Astrocyte (in vitro differentiated cells and primary cell): ENCODE data around the gene AK8. TPM values are rescaled to one million over a fixed set of nuclear protein-coding genes. Genes with fewer than 3 reads are reported as not detected.
"Not testable (repeated sequence)": the region's sequence is repeated elsewhere in the genome, so short reads cannot be mapped to it uniquely, and the experiment has no call there.

ENCODE experiments used
- DNase-seq: peaks from one replicate; pipeline ENCODE4 v3.0.0-alpha.2; 2010; ENCODE audit warnings: low read depth
- FAIRE-seq: peaks from 2 replicates; lab custom pipeline; 2011; peaks lifted over from hg19 to GRCh38; lab: Jason Lieb, UNC
- H2AFZ ChIP-seq: 2 replicates; pipeline ENCODE4 v1.6.0; 2012; ENCODE audit warnings: low read depth, low read length, inconsistent platforms
- H3K27ac ChIP-seq: 2 replicates; pipeline ENCODE4 v1.5.1; 2011; ENCODE audit warnings: low read depth, low read length, inconsistent platforms
- H3K27me3 ChIP-seq: 2 replicates; pipeline ENCODE4 v1.6.0; 2011; ENCODE audit warnings: low read length, inconsistent platforms; ENCODE audit not compliant: insufficient read depth
- H3K36me3 ChIP-seq: 2 replicates; pipeline ENCODE4 v1.5.1; 2011; ENCODE audit warnings: low read length, inconsistent platforms; ENCODE audit not compliant: insufficient read depth
- H3K4me1 ChIP-seq: 2 replicates; pipeline ENCODE4 v1.5.1; 2011; ENCODE audit warnings: low read length, inconsistent platforms; ENCODE audit not compliant: insufficient read depth
- H3K4me2 ChIP-seq: 2 replicates; pipeline ENCODE4 v1.6.0; 2012; ENCODE audit warnings: low read length, inconsistent platforms
- H3K4me3 ChIP-seq: 2 replicates; pipeline ENCODE4 v1.5.1; 2011; ENCODE audit warnings: low read depth, mild to moderate bottlenecking, low read length, inconsistent platforms; ENCODE audit not compliant: insufficient read depth
- H3K79me2 ChIP-seq: 2 replicates; pipeline ENCODE4 v1.6.0; 2012; ENCODE audit warnings: mild to moderate bottlenecking, low read length, inconsistent platforms; ENCODE audit not compliant: insufficient read depth
- H3K9ac ChIP-seq: 2 replicates; pipeline ENCODE4 v1.6.0; 2012; ENCODE audit warnings: mild to moderate bottlenecking, low read length, inconsistent platforms
- H3K9me3 ChIP-seq: 2 replicates; pipeline ENCODE4 v1.5.1; 2012; ENCODE audit warnings: low read depth, mild to moderate bottlenecking, low read length, inconsistent platforms; ENCODE audit not compliant: insufficient read depth
- H4K20me1 ChIP-seq: 2 replicates; pipeline ENCODE4 v1.6.0; 2012; ENCODE audit warnings: low read length, inconsistent platforms; ENCODE audit not compliant: insufficient read depth
- H3K27ac Mint-ChIP-seq: one replicate; pipeline ENCODE4 v1.8.0; 2021; ENCODE audit warnings: mild to moderate bottlenecking, mixed read lengths; ENCODE audit not compliant: unreplicated experiment
- H3K27me3 Mint-ChIP-seq: one replicate; pipeline ENCODE4 v1.8.0; 2021; ENCODE audit warnings: low read depth, mixed read lengths; ENCODE audit not compliant: unreplicated experiment
- H3K36me3 Mint-ChIP-seq: one replicate; pipeline ENCODE4 v1.8.0; 2021; ENCODE audit warnings: low read depth, mixed read lengths; ENCODE audit not compliant: unreplicated experiment
- H3K4me1 Mint-ChIP-seq: one replicate; pipeline ENCODE4 v1.8.0; 2021; ENCODE audit warnings: low read depth, mixed read lengths; ENCODE audit not compliant: unreplicated experiment
- H3K4me3 Mint-ChIP-seq: one replicate; pipeline ENCODE4 v1.8.0; 2021; ENCODE audit warnings: mild to moderate bottlenecking, moderate library complexity, mixed read lengths; ENCODE audit not compliant: unreplicated experiment
- H3K9me3 Mint-ChIP-seq: one replicate; pipeline ENCODE4 v1.8.0; 2021; ENCODE audit warnings: mild to moderate bottlenecking, mixed read lengths; ENCODE audit not compliant: unreplicated experiment
- EZH2 ChIP-seq: IDR thresholded peaks from 2 replicates; pipeline ENCODE4 v1.6.1; 2012; ENCODE audit warnings: mild to moderate bottlenecking, low read length, inconsistent platforms; ENCODE audit not compliant: insufficient read depth
- total RNA-seq: library from RNA; stranded (reverse); gene quantifications from 2 replicates; pipeline ENCODE4 v1.2.1, GENCODE V29; 2021
- TF ChIP-seq, protein P1 (sequence below): IDR thresholded peaks from 2 replicates; pipeline ENCODE4 v1.5.1; 2011; ENCODE audit warnings: low read depth, mild to moderate bottlenecking, inconsistent platforms, low read length, moderate library complexity; ENCODE audit not compliant: insufficient read depth

AK8 gene
- total RNA-seq, 1 donor from 2014 or later = 0.27 TPM

DNA sequence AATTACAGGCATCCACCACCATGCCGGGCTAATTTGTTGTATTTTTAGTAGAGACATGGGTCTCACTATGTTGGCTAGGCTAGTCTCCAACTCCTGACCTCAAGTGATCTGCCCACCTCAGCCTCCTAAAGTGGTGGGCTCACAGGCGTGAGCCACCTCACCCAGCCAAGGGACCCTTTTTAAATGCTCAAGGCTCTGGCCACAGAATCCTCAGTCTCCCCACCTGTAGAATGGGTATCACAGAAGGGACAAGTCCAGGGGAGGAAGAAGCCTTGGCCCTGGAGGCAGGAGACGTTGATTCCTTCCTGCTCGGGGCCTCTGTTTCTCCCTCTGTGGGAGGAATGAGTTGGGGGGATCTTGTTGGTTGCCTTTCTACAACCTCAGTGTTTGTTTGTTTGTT lies 162.1 kb downstream of the AK8 start:
- H3K9me3 Mint-ChIP-seq = peaks cover 3% of the 10 kb centered on the region
- H3K27ac Mint-ChIP-seq = no peak overlapping the region
- FAIRE-seq (no peak), DNase-seq (no peak)
- Histone ChIP-seq H3K79me2 (no peaks in the 10 kb centered on the region), H3K27me3 (no peaks in the 10 kb centered on the region), H3K27ac (no peak overlapping the region), H3K4me3 (no peak overlapping the region), H4K20me1 (no peaks in the 10 kb centered on the region), H3K9me3 (no peaks in the 10 kb centered on the region), H3K9ac (no peak overlapping the region), H2AFZ (no peak overlapping the region), H3K36me3 (no peaks in the 10 kb centered on the region), H3K4me1 (no peaks in the 10 kb centered on the region), H3K4me2 (no peak overlapping the region)
- TF ChIP-seq, protein P1, sequence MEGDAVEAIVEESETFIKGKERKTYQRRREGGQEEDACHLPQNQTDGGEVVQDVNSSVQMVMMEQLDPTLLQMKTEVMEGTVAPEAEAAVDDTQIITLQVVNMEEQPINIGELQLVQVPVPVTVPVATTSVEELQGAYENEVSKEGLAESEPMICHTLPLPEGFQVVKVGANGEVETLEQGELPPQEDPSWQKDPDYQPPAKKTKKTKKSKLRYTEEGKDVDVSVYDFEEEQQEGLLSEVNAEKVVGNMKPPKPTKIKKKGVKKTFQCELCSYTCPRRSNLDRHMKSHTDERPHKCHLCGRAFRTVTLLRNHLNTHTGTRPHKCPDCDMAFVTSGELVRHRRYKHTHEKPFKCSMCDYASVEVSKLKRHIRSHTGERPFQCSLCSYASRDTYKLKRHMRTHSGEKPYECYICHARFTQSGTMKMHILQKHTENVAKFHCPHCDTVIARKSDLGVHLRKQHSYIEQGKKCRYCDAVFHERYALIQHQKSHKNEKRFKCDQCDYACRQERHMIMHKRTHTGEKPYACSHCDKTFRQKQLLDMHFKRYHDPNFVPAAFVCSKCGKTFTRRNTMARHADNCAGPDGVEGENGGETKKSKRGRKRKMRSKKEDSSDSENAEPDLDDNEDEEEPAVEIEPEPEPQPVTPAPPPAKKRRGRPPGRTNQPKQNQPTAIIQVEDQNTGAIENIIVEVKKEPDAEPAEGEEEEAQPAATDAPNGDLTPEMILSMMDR = no peak
- TF ChIP-seq EZH2 = no peak
- no peak overlapping the region for H3K4me3 Mint-ChIP-seq
- peaks cover 25% of the 10 kb centered on the region for H3K27me3 Mint-ChIP-seq
- peaks cover 2% of the 10 kb centered on the region for H3K4me1 Mint-ChIP-seq
- no peaks in the 10 kb centered on the region for H3K36me3 Mint-ChIP-seq

DNA sequence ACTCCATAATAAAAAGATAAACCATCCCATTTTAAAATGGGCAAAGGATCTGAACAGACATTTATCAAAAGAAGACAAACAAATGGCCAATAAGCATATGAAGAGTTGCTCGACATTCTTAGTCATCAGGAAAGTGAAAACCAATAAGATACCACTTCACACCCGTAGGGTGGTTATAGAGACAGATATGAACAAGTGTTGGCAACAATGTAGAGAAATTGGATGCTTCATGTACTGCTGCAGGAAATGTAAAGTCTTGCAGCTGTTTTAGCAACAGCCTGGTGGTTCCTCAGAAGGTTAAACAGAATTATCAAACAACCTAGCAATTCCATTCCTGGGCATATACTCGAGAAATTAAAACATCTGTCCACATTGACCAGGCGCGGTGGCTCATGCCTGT lies 165.3 kb downstream of the AK8 start:
- peaks cover 30% of the 10 kb centered on the region for H3K27me3 Mint-ChIP-seq
- H3K4me2 ChIP-seq = no peak overlapping the region
- no peak for TF ChIP-seq EZH2
- TF ChIP-seq, protein P1 = no peak
- no peak for DNase-seq
- H3K36me3 ChIP-seq = no peaks in the 10 kb centered on the region
- no peaks in the 10 kb centered on the region for H3K4me1 ChIP-seq
- H3K4me1 Mint-ChIP-seq = no peaks in the 10 kb centered on the region
- H3K4me3 Mint-ChIP-seq = no peak overlapping the region
- no peak overlapping the region for H3K4me3 ChIP-seq
- H3K36me3 Mint-ChIP-seq = no peaks in the 10 kb centered on the region
- no peak overlapping the region for H2AFZ ChIP-seq
- H3K27me3 ChIP-seq = peaks cover 7% of the 10 kb centered on the region
- H4K20me1 ChIP-seq = no peaks in the 10 kb centered on the region
- no peak overlapping the region for H3K9ac ChIP-seq
- no peak overlapping the region for H3K27ac Mint-ChIP-seq
- peaks cover 5% of the 10 kb centered on the region for H3K9me3 Mint-ChIP-seq
- no peak overlapping the region for H3K27ac ChIP-seq
- H3K79me2 ChIP-seq = no peaks in the 10 kb centered on the region
- no peak for FAIRE-seq
- H3K9me3 ChIP-seq = no peaks in the 10 kb centered on the region

DNA sequence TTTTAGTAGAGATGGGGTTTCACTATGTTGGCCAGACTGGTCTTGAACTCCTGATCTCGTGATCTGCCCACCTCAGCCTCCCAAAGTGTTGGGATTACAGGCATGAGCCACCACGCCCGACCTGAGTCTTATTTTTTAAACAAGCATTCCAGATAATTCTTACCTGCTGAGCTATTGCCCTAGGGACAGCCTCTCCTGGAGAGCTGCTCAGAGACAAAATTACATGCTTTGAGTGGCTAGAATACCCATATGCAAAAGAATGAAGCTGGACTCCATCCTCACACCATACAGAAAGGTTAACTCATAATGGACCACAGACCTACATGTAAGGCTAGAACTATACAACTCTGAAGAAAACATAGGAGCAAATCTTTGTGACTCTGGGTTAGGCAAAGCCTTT lies 166.2 kb downstream of the AK8 start:
- Histone ChIP-seq H3K4me2 (no peak overlapping the region), H3K4me3 (no peak overlapping the region), H3K27me3 (peaks cover 7% of the 10 kb centered on the region), H3K36me3 (no peaks in the 10 kb centered on the region), H3K4me1 (no peaks in the 10 kb centered on the region), H3K27ac (no peak overlapping the region), H3K9me3 (no peaks in the 10 kb centered on the region), H2AFZ (no peak overlapping the region), H3K9ac (no peak overlapping the region), H3K79me2 (no peaks in the 10 kb centered on the region), H4K20me1 (no peaks in the 10 kb centered on the region)
- Mint-ChIP-seq H3K9me3 (peaks cover 2% of the 10 kb centered on the region), H3K4me3 (no peak overlapping the region), H3K27me3 (peaks cover 21% of the 10 kb centered on the region), H3K4me1 (no peaks in the 10 kb centered on the region), H3K27ac (no peak overlapping the region), H3K36me3 (no peaks in the 10 kb centered on the region)
- FAIRE-seq = no peak
- DNase-seq = no peak
- TF ChIP-seq, protein P1 = no peak
- no peak for TF ChIP-seq EZH2

DNA sequence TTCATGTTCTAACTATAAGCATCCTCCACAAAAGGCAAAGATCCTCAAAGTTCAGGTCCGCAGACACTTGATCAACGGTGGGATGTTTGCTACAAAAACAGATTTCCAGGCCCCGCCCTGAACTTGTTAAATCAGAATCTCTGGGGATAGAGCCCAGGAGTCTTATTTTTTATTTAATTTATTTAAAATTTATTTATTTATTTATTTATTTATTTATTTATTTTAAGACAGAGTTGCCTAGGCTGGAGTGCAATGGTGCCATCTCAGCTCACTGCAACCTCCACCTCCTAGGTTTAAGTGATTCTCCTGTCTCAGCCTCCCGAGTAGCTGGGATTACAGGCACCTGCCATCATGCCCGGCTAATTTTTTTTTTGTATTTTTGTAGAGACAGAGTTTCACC lies 166.9 kb downstream of the AK8 start:
- peaks cover 19% of the 10 kb centered on the region for H3K27me3 Mint-ChIP-seq

More for the DNA sequence above, 166.9 kb downstream of the AK8 start:
- H3K36me3 Mint-ChIP-seq, H2AFZ ChIP-seq, H3K4me2 ChIP-seq, H3K4me3 Mint-ChIP-seq, H3K9me3 Mint-ChIP-seq, H3K9me3 ChIP-seq, H3K4me1 ChIP-seq, H3K4me3 ChIP-seq, H3K4me1 Mint-ChIP-seq, H3K79me2 ChIP-seq, H4K20me1 ChIP-seq, H3K27ac ChIP-seq, H3K27ac Mint-ChIP-seq, H3K27me3 ChIP-seq, DNase-seq, H3K9ac ChIP-seq, H3K36me3 ChIP-seq, FAIRE-seq: not testable (repeated sequence)
